Chondrocyte (in vitro differentiated cells): ENCODE data around the gene ACHE. TPM values are rescaled to one million over a fixed set of nuclear protein-coding genes. Genes with fewer than 3 reads are reported as not detected.
"Not testable (repeated sequence)": the region's sequence is repeated elsewhere in the genome, so short reads cannot be mapped to it uniquely, and the experiment has no call there.

Experiments
- DNase-seq: peaks from one replicate; pipeline ENCODE4 v3.0.0; 2021; ENCODE audit warnings: mixed read lengths, low spot score
- H3K27ac Mint-ChIP-seq: one replicate; pipeline ENCODE4 v1.8.0; 2021; ENCODE audit warnings: mild to moderate bottlenecking, moderate library complexity, mixed read lengths; ENCODE audit not compliant: unreplicated experiment
- H3K27me3 Mint-ChIP-seq: 2 replicates; pipeline ENCODE4 v1.8.0; 2021; ENCODE audit warnings: low read depth, mixed read lengths
- H3K36me3 Mint-ChIP-seq: 2 replicates; pipeline ENCODE4 v1.8.0; 2021; ENCODE audit warnings: low read depth, mixed read lengths
- H3K4me1 Mint-ChIP-seq: 2 replicates; pipeline ENCODE4 v1.8.0; 2021; ENCODE audit warnings: low read depth, mild to moderate bottlenecking, mixed read lengths
- H3K4me3 Mint-ChIP-seq: one replicate; pipeline ENCODE4 v1.8.0; 2021; ENCODE audit warnings: mild to moderate bottlenecking, moderate library complexity, mixed read lengths; ENCODE audit not compliant: unreplicated experiment
- H3K9me3 Mint-ChIP-seq: 2 replicates; pipeline ENCODE4 v1.8.0; 2021; ENCODE audit warnings: low read depth, mixed read lengths
- total RNA-seq: library from RNA; stranded (reverse); gene quantifications from 3 replicates; pipeline ENCODE4 v1.2.1, GENCODE V29; 2021
- TF ChIP-seq, protein P1 (sequence below): fragments of 200-600 bp; sonication (generic); IDR thresholded peaks from 2 replicates; pipeline ENCODE4 v1.5.0; 2021; ENCODE audit warnings: antibody characterized with exemption, mild to moderate bottlenecking, moderate library complexity

Gene ACHE
- total RNA-seq, 1 donor from 2014 or later = 2.9 TPM

GRCh38 chr7:100914208-100914878, 18.7 kb upstream of the ACHE start:
- H3K9me3 Mint-ChIP-seq = no peaks in the 10 kb centered on the region
- peaks cover 13% of the 10 kb centered on the region for H3K27me3 Mint-ChIP-seq
- TF ChIP-seq, protein P1, sequence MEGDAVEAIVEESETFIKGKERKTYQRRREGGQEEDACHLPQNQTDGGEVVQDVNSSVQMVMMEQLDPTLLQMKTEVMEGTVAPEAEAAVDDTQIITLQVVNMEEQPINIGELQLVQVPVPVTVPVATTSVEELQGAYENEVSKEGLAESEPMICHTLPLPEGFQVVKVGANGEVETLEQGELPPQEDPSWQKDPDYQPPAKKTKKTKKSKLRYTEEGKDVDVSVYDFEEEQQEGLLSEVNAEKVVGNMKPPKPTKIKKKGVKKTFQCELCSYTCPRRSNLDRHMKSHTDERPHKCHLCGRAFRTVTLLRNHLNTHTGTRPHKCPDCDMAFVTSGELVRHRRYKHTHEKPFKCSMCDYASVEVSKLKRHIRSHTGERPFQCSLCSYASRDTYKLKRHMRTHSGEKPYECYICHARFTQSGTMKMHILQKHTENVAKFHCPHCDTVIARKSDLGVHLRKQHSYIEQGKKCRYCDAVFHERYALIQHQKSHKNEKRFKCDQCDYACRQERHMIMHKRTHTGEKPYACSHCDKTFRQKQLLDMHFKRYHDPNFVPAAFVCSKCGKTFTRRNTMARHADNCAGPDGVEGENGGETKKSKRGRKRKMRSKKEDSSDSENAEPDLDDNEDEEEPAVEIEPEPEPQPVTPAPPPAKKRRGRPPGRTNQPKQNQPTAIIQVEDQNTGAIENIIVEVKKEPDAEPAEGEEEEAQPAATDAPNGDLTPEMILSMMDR = no peak
- DNase-seq = no peak
- no peaks in the 10 kb centered on the region for H3K4me1 Mint-ChIP-seq
- no peak overlapping the region for H3K4me3 Mint-ChIP-seq
- no peaks in the 10 kb centered on the region for H3K36me3 Mint-ChIP-seq
- H3K27ac Mint-ChIP-seq = no peak overlapping the region

DNA sequence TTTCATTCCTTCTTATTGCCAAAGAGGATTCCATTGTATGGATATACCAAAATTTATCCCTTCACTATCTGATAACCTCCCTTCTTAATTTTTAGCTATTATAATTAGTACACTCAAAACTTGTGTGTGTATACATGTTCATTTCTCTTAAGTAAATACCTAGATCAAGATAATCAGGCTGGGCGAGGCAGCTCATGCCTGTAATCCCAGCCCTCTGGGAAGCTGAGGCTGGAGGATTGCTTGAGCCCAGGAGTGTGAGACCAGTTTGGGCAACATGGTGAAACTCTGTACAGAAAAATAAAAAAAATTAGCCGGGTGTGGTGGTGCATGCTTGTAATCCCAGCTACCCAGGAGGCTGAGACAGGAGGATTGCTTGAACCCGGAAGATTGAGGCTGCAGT, 15.8 kb upstream of the ACHE start:
- peaks cover 4% of the 10 kb centered on the region for H3K9me3 Mint-ChIP-seq
- H3K4me1 Mint-ChIP-seq = no peaks in the 10 kb centered on the region
- DNase-seq = no peak
- no peaks in the 10 kb centered on the region for H3K36me3 Mint-ChIP-seq
- H3K4me3 Mint-ChIP-seq = no peak overlapping the region
- H3K27ac Mint-ChIP-seq = no peak overlapping the region
- H3K27me3 Mint-ChIP-seq = peaks cover 11% of the 10 kb centered on the region
- TF ChIP-seq, protein P1 = no peak

DNA sequence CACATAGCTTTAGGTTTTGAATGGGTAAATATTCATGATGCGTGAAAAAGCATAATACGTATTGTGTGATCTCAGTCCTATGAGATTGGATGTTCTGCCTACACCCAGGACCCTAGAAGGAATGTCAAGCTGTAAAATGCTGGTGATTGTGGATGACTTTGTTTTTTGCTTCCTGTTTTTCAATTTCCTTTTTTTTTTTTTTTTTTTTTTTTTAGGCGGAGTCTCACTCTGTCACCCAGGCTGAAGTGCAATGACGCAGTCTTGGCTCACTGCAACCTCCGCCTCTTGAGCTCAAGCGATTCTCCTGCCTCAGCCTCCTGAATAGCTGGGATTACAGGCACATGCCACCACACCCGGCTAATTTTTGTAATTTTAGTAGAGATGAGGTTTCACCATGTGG, 14.8 kb upstream of the ACHE start:
- not testable (repeated sequence) for H3K36me3 Mint-ChIP-seq, H3K4me1 Mint-ChIP-seq, H3K4me3 Mint-ChIP-seq, H3K27ac Mint-ChIP-seq, DNase-seq, H3K9me3 Mint-ChIP-seq
- H3K27me3 Mint-ChIP-seq = peaks cover 11% of the 10 kb centered on the region

DNA sequence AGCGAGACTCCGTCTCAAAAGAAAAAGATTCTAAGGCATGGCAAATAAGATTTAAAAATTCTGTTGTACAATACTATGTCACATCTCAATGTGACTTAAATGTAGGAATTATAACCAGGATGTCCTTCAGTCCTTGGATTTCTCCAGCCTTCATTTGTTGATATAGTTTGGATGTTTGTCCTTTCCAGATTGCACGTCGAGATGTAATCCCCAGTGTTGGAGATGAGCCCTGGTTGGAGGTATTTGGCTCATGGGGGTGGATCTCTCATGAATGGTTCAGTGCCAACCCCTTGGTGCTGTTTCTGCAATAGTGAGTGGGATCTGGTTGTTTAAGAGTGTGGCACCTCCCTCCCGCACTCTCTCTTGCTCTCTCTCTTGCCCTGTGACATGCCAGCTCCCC, 12.8 kb upstream of the ACHE start:
- no peaks in the 10 kb centered on the region for H3K4me1 Mint-ChIP-seq
- DNase-seq = no peak
- H3K36me3 Mint-ChIP-seq = no peaks in the 10 kb centered on the region
- peaks cover 15% of the 10 kb centered on the region for H3K27me3 Mint-ChIP-seq
- peaks cover 4% of the 10 kb centered on the region for H3K9me3 Mint-ChIP-seq
- no peak overlapping the region for H3K4me3 Mint-ChIP-seq
- TF ChIP-seq, protein P1 = no peak
- H3K27ac Mint-ChIP-seq = no peak overlapping the region

- H3K4me3 Mint-ChIP-seq = no peak overlapping the region
- TF ChIP-seq, protein P1 = no peak
- DNase-seq = no peak
- peaks cover 15% of the 10 kb centered on the region for H3K27me3 Mint-ChIP-seq
- H3K36me3 Mint-ChIP-seq = no peaks in the 10 kb centered on the region
- no peak overlapping the region for H3K27ac Mint-ChIP-seq
- H3K9me3 Mint-ChIP-seq = no peaks in the 10 kb centered on the region
- H3K4me1 Mint-ChIP-seq = no peaks in the 10 kb centered on the region
Observed at GRCh38 chr7:100902638-100903037, 7.0 kb upstream of the ACHE start.

DNA sequence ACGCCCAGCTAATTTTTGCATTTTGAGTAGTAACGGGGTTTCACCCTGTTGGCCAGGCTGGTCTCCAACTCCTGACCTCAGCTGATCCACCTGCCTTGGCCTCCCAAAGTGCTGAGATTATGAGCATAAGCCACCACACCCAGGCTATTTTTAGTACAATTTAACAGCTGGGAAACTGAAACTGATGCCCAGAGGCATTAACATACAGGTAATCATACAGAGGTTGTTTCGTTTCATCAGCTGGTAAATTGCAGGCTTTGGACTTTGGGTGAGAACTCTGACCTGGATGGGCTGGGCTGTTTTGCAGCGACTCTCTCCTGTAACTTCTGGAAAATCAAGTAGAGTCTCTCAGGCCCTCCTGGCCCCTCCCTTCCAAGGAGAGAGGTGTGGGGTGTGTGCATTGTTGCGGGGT, 6.2 kb upstream of the ACHE start:
- TF ChIP-seq, protein P1 = no peak
- H3K4me1 Mint-ChIP-seq = peaks cover 3% of the 10 kb centered on the region
- no peak for DNase-seq
- no peak overlapping the region for H3K4me3 Mint-ChIP-seq
- no peak overlapping the region for H3K27ac Mint-ChIP-seq
- H3K9me3 Mint-ChIP-seq = no peaks in the 10 kb centered on the region
- H3K27me3 Mint-ChIP-seq = peaks cover 18% of the 10 kb centered on the region
- no peaks in the 10 kb centered on the region for H3K36me3 Mint-ChIP-seq
